Measurements from ENCODE around the gene TAF4B. TPM values are rescaled to one million over a fixed set of nuclear protein-coding genes. Genes with fewer than 3 reads are reported as not detected.
"Not testable (repeated sequence)": the region's sequence is repeated elsewhere in the genome, so short reads cannot be mapped to it uniquely, and the experiment has no call there.

Gene TAF4B
- total and polyA plus RNA-seq, 10 donors: 6.4 to 23.8 (median 10.1) TPM

DNA sequence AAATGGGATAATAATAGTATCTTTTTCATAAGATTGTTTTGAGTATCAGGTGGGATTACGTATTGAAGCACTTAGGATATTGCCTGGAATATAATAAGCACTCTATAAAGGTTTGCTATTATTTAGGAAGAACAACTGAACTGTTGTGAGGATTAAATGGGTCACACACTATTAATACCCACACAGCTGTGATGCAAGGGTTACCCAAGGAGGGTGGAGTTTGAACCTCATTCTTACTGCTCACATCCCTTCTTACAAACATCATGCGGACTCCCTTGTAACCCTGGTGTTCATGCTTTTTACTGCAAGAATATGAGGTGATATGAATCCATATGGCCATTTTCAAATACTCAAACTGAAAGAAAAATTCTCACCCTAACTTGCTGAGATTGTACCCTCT is 208.6 kb downstream of the TAF4B start:
- 49 to 96% (median 92%) methylated on average over 2 of the region's 2 CpGs for WGBS, 5 donors
- intact Hi-C loops (cut with DNase I; ENCODE audit: low total_unique reads): no loop called here
- DNase-seq: no peak
- Histone ChIP-seq H3K4me3 (no peak overlapping the region), H3K36me3 (no peaks in the 10 kb centered on the region), H3K27ac (no peak overlapping the region), H3K4me1 (no peaks in the 10 kb centered on the region), H3K9me3 (no peaks in the 10 kb centered on the region), H3K27me3 (replicated peaks in 1 of 7) (peaks cover 0 to 7% (median 0%) of the 10 kb centered on the region in 7 donors)
- TF ChIP-seq CTCF (IDR thresholded peaks at IDR 0.05 in 8 of 11, conservative IDR thresholded peaks at IDR 0.05 in 3 of 11): no peak

- TF ChIP-seq CTCF (IDR thresholded peaks at IDR 0.05 in 8 of 11, conservative IDR thresholded peaks at IDR 0.05 in 3 of 11) (no peak), POLR2A (IDR thresholded peaks at IDR 0.05) (no peak), POLR2AphosphoS5 (IDR thresholded peaks at IDR 0.05) (no peak)
- DNase-seq: no peak
- WGBS, 5 donors: 89 to 92% (median 90%) methylated on average over 8 of the region's 8 CpGs
- intact Hi-C loops (cut with DNase I; ENCODE audit: low total_unique reads): no loop called here
- H3K9me3 ChIP-seq: no peaks in the 10 kb centered on the region
- H3K27ac ChIP-seq: no peak overlapping the region
- H3K36me3 ChIP-seq: no peaks in the 10 kb centered on the region
- no peak overlapping the region for H3K4me3 ChIP-seq
- H3K4me1 ChIP-seq: no peaks in the 10 kb centered on the region
- H3K27me3 ChIP-seq (replicated peaks in 1 of 7): peaks cover 0 to 7% (median 0%) of the 10 kb centered on the region in 7 donors
Measured at GRCh38 chr18:26435415-26436095, 209.3 kb downstream of the TAF4B start.

DNA sequence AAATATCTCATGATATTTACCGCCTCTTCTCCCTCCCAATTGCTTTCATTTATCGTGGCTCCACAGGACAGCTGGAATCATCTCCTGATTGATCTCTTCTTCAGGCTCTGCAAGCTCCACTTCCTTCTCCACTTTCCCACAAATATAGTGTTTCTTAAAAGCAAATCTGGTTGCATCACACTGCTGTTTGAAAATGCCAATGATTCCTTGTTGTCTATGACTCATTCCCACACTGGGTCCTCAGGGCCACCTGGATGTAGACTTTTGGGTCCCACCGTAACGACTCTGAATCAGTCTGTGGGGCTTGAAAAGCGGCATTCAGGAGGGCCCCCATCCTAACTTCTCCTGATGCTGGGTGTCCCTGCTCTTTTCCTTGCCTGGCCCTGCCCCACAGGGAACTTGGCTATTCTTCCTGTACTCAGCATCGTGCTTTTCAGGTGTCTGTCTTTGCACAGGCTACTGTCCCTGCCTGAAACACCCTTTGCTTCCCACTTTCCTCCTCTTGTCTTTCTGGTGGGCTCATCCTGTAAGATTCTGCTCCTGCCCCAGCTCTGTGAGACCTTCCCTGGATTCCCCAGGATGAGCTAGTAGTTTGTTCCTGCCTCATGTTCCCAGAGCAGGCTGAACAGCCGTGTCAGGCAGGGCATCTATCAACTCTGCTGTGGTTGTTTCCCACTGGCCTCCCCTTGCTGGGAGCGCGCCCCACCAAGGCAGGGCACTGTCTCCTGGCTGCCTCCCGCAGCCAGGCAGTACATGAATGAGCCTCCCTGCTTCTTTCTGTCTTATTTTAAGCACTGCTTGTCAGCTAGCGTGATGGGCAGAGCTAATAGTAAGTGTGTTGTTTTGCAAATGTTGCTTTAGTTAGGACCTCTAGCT is 210.2 kb downstream of the TAF4B start:
- DNase-seq: no peak
- Histone ChIP-seq H3K4me3 (no peak overlapping the region), H3K27me3 (replicated peaks in 1 of 7) (peaks cover 0 to 7% (median 0%) of the 10 kb centered on the region in 7 donors), H3K9me3 (no peaks in the 10 kb centered on the region), H3K36me3 (no peaks in the 10 kb centered on the region), H3K27ac (no peak overlapping the region), H3K4me1 (no peaks in the 10 kb centered on the region)
- intact Hi-C loops (cut with DNase I; ENCODE audit: low total_unique reads): no loop called here
- 69 to 87% (median 85%) methylated on average over 11 of the region's 11 CpGs for WGBS, 5 donors
- TF ChIP-seq POLR2AphosphoS5 (IDR thresholded peaks at IDR 0.05): no peak

DNA sequence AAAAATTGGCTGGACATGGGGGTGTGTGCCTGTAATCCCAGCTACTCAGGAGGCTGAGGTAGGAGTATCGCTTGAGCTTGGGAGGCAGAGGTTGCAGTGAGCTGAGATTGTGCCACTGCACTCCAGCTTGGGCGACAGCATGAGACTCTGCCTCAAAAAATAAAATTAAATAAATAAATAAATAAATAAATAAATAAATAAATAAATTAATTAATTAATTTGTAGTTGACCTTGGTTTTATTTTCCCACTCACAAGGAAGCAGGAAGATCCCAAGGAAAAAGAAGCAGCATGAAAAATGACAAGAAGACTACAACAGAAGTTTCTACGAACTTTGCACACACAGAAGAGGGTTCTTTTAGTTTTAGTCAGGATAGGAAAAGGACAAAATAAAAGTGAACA is 211.4 kb downstream of the TAF4B start:
- H3K9me3 ChIP-seq; H3K4me1 ChIP-seq; H3K4me3 ChIP-seq; H3K27me3 ChIP-seq (replicated peaks in 1 of 7); DNase-seq; H3K36me3 ChIP-seq; intact Hi-C loops (cut with DNase I; ENCODE audit: low total_unique reads); H3K27ac ChIP-seq: not testable (repeated sequence)
- WGBS, 5 donors: 56 to 96% (median 91%) methylated on average over 3 of the region's 3 CpGs

GRCh38 chr18:26438980-26439379 is 212.7 kb downstream of the TAF4B start:
- Histone ChIP-seq H3K27me3 (replicated peaks in 1 of 7) (peaks cover 0 to 7% (median 0%) of the 10 kb centered on the region in 7 donors), H3K27ac (no peak overlapping the region), H3K36me3 (no peaks in the 10 kb centered on the region), H3K4me3 (no peak overlapping the region), H3K9me3 (peaks cover 0 to 3% (median 0%) of the 10 kb centered on the region in 8 donors), H3K4me1 (no peaks in the 10 kb centered on the region)
- intact Hi-C loops (cut with DNase I; ENCODE audit: low total_unique reads): no loop called here
- no peak for TF ChIP-seq CTCF (IDR thresholded peaks at IDR 0.05 in 8 of 11, conservative IDR thresholded peaks at IDR 0.05 in 3 of 11)
- no peak for TF ChIP-seq POLR2AphosphoS5 (IDR thresholded peaks at IDR 0.05)
- TF ChIP-seq POLR2A (IDR thresholded peaks at IDR 0.05): no peak
- 52 to 64% (median 57%) methylated on average over 5 of the region's 5 CpGs for WGBS, 5 donors
- DNase-seq: no peak
